Measurements from ENCODE around the gene GPR137B. TPM values are rescaled to one million over a fixed set of nuclear protein-coding genes. Genes with fewer than 3 reads are reported as not detected.
A peak's percentile ranks its signal among the peaks of the same experiment; 100 is the strongest.
"Not testable (repeated sequence)": the region's sequence is repeated elsewhere in the genome, so short reads cannot be mapped to it uniquely, and the experiment has no call there.

GPR137B gene
- total and polyA plus RNA-seq, 2 donors (not counting 1 experiment from before 2014, with no cell fraction given): 12.9 to 13.6 TPM

- DNase-seq (ENCODE audit: low read depth in 2 of 2): no peak
- H3K4me1 ChIP-seq (ENCODE audit: control insufficient read depth, extremely low read depth, insufficient read depth, low read length): no peaks in the 10 kb centered on the region
- TF ChIP-seq EZH2 (IDR thresholded peaks at IDR 0.05; ENCODE audit: low read length, missing control alignments) (no peak), CTCF (conservative IDR thresholded peaks at IDR 0.05 in 1 of 2, IDR thresholded peaks at IDR 0.05 in 1 of 2; ENCODE audit: low read depth in 1 of 2, low read length in 2 of 2) (no peak)
- no peak overlapping the region for H2AFZ ChIP-seq (ENCODE audit: low read length)
- no peak overlapping the region for H3K9ac ChIP-seq (ENCODE audit: insufficient read depth, low read length)
- no peaks in the 10 kb centered on the region for H3K9me3 ChIP-seq (ENCODE audit: control insufficient read depth, insufficient read depth, low read depth, low read length)
- no peak overlapping the region for H3K4me2 ChIP-seq (ENCODE audit: extremely low read depth, insufficient read depth, low read length)
- no peak overlapping the region for H3K27ac ChIP-seq (ENCODE audit: insufficient read depth, low read length)
- no peak overlapping the region for H3K4me3 ChIP-seq (replicated peaks in 1 of 4; ENCODE audit: control extremely low read depth in 1 of 4, insufficient read depth in 1 of 4, low read depth in 3 of 4, low read length in 4 of 4)
- H4K20me1 ChIP-seq (ENCODE audit: control insufficient read depth, extremely low read depth, insufficient read depth, low read length): no peaks in the 10 kb centered on the region
- H3K79me2 ChIP-seq (ENCODE audit: control insufficient read depth, insufficient read depth, low read length): no peaks in the 10 kb centered on the region
- H3K27me3 ChIP-seq (ENCODE audit: control insufficient read depth, insufficient read depth, low read length): no peaks in the 10 kb centered on the region
- H3K36me3 ChIP-seq (ENCODE audit: control insufficient read depth, insufficient read depth, low read length): no peaks in the 10 kb centered on the region
Measured at GRCh38 chr1:236156512-236157208, 14.3 kb downstream of the GPR137B start.

- H3K4me2 ChIP-seq (ENCODE audit: extremely low read depth, insufficient read depth, low read length); H4K20me1 ChIP-seq (ENCODE audit: control insufficient read depth, extremely low read depth, insufficient read depth, low read length); H3K27ac ChIP-seq (ENCODE audit: insufficient read depth, low read length); H3K9ac ChIP-seq (ENCODE audit: insufficient read depth, low read length); DNase-seq (ENCODE audit: low read depth in 2 of 2); H2AFZ ChIP-seq (ENCODE audit: low read length); H3K9me3 ChIP-seq (ENCODE audit: control insufficient read depth, insufficient read depth, low read depth, low read length); H3K4me3 ChIP-seq (replicated peaks in 1 of 4; ENCODE audit: control extremely low read depth in 1 of 4, insufficient read depth in 1 of 4, low read depth in 3 of 4, low read length in 4 of 4); H3K36me3 ChIP-seq (ENCODE audit: control insufficient read depth, insufficient read depth, low read length); H3K27me3 ChIP-seq (ENCODE audit: control insufficient read depth, insufficient read depth, low read length); H3K79me2 ChIP-seq (ENCODE audit: control insufficient read depth, insufficient read depth, low read length); H3K4me1 ChIP-seq (ENCODE audit: control insufficient read depth, extremely low read depth, insufficient read depth, low read length): not testable (repeated sequence)
- peak in 1 of 2 donors; percentile 5 for TF ChIP-seq CTCF (conservative IDR thresholded peaks at IDR 0.05 in 1 of 2, IDR thresholded peaks at IDR 0.05 in 1 of 2; ENCODE audit: low read depth in 1 of 2, low read length in 2 of 2)
Measured at GRCh38 chr1:236158072-236158471, 15.7 kb downstream of the GPR137B start.

GRCh38 chr1:236158719-236159118 lies 16.4 kb downstream of the GPR137B start:
- Histone ChIP-seq H3K27me3 (ENCODE audit: control insufficient read depth, insufficient read depth, low read length) (no peaks in the 10 kb centered on the region), H3K4me1 (ENCODE audit: control insufficient read depth, extremely low read depth, insufficient read depth, low read length) (no peaks in the 10 kb centered on the region), H3K9ac (ENCODE audit: insufficient read depth, low read length) (no peak overlapping the region), H3K4me2 (ENCODE audit: extremely low read depth, insufficient read depth, low read length) (no peak overlapping the region), H3K4me3 (replicated peaks in 1 of 4; ENCODE audit: control extremely low read depth in 1 of 4, insufficient read depth in 1 of 4, low read depth in 3 of 4, low read length in 4 of 4) (no peak overlapping the region), H2AFZ (ENCODE audit: low read length) (no peak overlapping the region), H3K27ac (ENCODE audit: insufficient read depth, low read length) (no peak overlapping the region), H3K9me3 (ENCODE audit: control insufficient read depth, insufficient read depth, low read depth, low read length) (no peaks in the 10 kb centered on the region), H3K79me2 (ENCODE audit: control insufficient read depth, insufficient read depth, low read length) (no peaks in the 10 kb centered on the region), H4K20me1 (ENCODE audit: control insufficient read depth, extremely low read depth, insufficient read depth, low read length) (no peaks in the 10 kb centered on the region), H3K36me3 (ENCODE audit: control insufficient read depth, insufficient read depth, low read length) (no peaks in the 10 kb centered on the region)
- DNase-seq (ENCODE audit: low read depth in 2 of 2): no peak
- TF ChIP-seq EZH2 (IDR thresholded peaks at IDR 0.05; ENCODE audit: low read length, missing control alignments) (no peak), CTCF (conservative IDR thresholded peaks at IDR 0.05 in 1 of 2, IDR thresholded peaks at IDR 0.05 in 1 of 2; ENCODE audit: low read depth in 1 of 2, low read length in 2 of 2) (no peak)

Measured in fibroblast of lung (primary cell).